GM23338 (cell line): Measurements from ENCODE around the gene CHRNA5. TPM values are rescaled to one million over a fixed set of nuclear protein-coding genes. Genes with fewer than 3 reads are reported as not detected.
A peak's percentile ranks its signal among the peaks of the same experiment; 100 is the strongest.

Experiments used
- ATAC-seq: fragments of 200-7000 bp; cut with Tn5 transposase; 3 replicates; pipeline ENCODE4 v1.9.1; 2020
- DNase-seq: peaks from one replicate; pipeline ENCODE4 v3.0.0-alpha.2; 2015; ENCODE audit warnings: low spot score
- H2AFZ ChIP-seq: fragments of 200-600 bp; sonication (generic); 2 replicates; pipeline ENCODE4 v1.8.0; 2016; ENCODE audit warnings: antibody characterized with exemption, mild to moderate bottlenecking, moderate library complexity
- H3F3A ChIP-seq: fragments of 200-600 bp; sonication (generic); replicated peaks from 2 replicates; pipeline ENCODE4 v1.8.0; 2017; ENCODE audit warnings: antibody characterized with exemption, mixed run types, low read depth
- H3K27ac ChIP-seq: fragments of 200-600 bp; sonication (generic); 2 replicates; pipeline ENCODE4 v1.6.1; 2016; ENCODE audit warnings: low read depth
- H3K27me3 ChIP-seq: fragments of 200-600 bp; sonication (generic); 2 replicates; pipeline ENCODE4 v1.8.0; 2016; ENCODE audit warnings: mild to moderate bottlenecking, mixed run types, moderate library complexity; ENCODE audit not compliant: insufficient read depth
- H3K36me3 ChIP-seq: fragments of 200-600 bp; sonication (generic); 2 replicates; pipeline ENCODE4 v1.8.0; 2016; ENCODE audit warnings: mild to moderate bottlenecking; ENCODE audit not compliant: insufficient read depth
- H3K4me1 ChIP-seq: fragments of 200-600 bp; sonication (generic); 2 replicates; pipeline ENCODE4 v1.8.0; 2016; ENCODE audit warnings: mild to moderate bottlenecking, moderate library complexity; ENCODE audit not compliant: insufficient read depth
- H3K4me2 ChIP-seq: fragments of 200-600 bp; sonication (generic); 2 replicates; pipeline ENCODE4 v1.7.1; 2017; ENCODE audit warnings: mixed run types
- H3K4me3 ChIP-seq: fragments of 200-600 bp; sonication (generic); 2 replicates; pipeline ENCODE4 v1.6.1; 2016; ENCODE audit warnings: mixed run types
- H3K79me2 ChIP-seq: fragments of 200-600 bp; sonication (generic); replicated peaks from 2 replicates; pipeline ENCODE4 v1.8.0; 2017; ENCODE audit warnings: mild to moderate bottlenecking; ENCODE audit not compliant: insufficient read depth
- H3K9me2 ChIP-seq: fragments of 200-600 bp; sonication (generic); 2 replicates; pipeline ENCODE4 v1.8.0; 2017; ENCODE audit not compliant: insufficient read depth
- H4K20me1 ChIP-seq: fragments of 200-600 bp; sonication (generic); replicated peaks from 2 replicates; pipeline ENCODE4 v1.8.0; 2017; ENCODE audit warnings: mild to moderate bottlenecking; ENCODE audit not compliant: insufficient read depth
- H3K27ac Mint-ChIP-seq: 2 replicates; pipeline ENCODE4 v1.8.0; 2020; ENCODE audit warnings: inconsistent platforms, mild to moderate bottlenecking, moderate library complexity, mixed read lengths
- H3K27me3 Mint-ChIP-seq: 3 replicates; pipeline ENCODE4 v1.8.0; 2022; ENCODE audit warnings: low read depth, mild to moderate bottlenecking, moderate library complexity, mixed read lengths, inconsistent platforms; ENCODE audit not compliant: insufficient read depth, poor library complexity
- H3K36me3 Mint-ChIP-seq: 3 replicates; pipeline ENCODE4 v1.8.0; 2021; ENCODE audit warnings: low read depth, mild to moderate bottlenecking, inconsistent platforms, moderate library complexity, mixed read lengths
- H3K4me1 Mint-ChIP-seq: 3 replicates; pipeline ENCODE4 v1.8.0; 2020; ENCODE audit warnings: mild to moderate bottlenecking, inconsistent platforms, mixed read lengths
- H3K4me3 Mint-ChIP-seq: 3 replicates; pipeline ENCODE4 v1.8.0; 2021; ENCODE audit warnings: moderate library complexity, mild to moderate bottlenecking, inconsistent platforms, mixed read lengths
- H3K9me3 Mint-ChIP-seq: 3 replicates; pipeline ENCODE4 v1.8.0; 2020; ENCODE audit warnings: moderate library complexity, mild to moderate bottlenecking, inconsistent platforms, mixed read lengths
- CREB1 ChIP-seq: fragments of 250-450 bp; sonication (Bioruptor Pico); IDR thresholded peaks from 2 replicates; pipeline ENCODE4 v1.5.0; 2020; ENCODE audit warnings: low read depth, mild to moderate bottlenecking, moderate library complexity
- CTCF ChIP-seq, 2 experiments: fragments of 200-600 bp in 1 of 2; sonication (generic) in 1 of 2; conservative IDR thresholded peaks; 2 replicates each; pipeline versions ENCODE4 v1.5.1 to v1.6.1; 2016 to 2017; ENCODE audit warnings: antibody characterized with exemption in 2 of 2, low read depth in 2 of 2, mild to moderate bottlenecking in 2 of 2, moderate library complexity in 1 of 2
- EZH2 ChIP-seq: fragments of 200-600 bp; sonication (generic); IDR thresholded peaks from one replicate; pipeline ENCODE4 v1.8.0; 2017; ENCODE audit warnings: antibody characterized with exemption, mild to moderate bottlenecking, low read depth; ENCODE audit not compliant: unreplicated experiment
- EZH2phosphoT487 ChIP-seq: fragments of 200-600 bp; sonication (generic); IDR thresholded peaks from one replicate; pipeline ENCODE4 v1.8.1; 2018; ENCODE audit warnings: antibody characterized with exemption; ENCODE audit not compliant: unreplicated experiment
- JUNB ChIP-seq: IDR thresholded peaks from one replicate; pipeline ENCODE4 v1.6.1; 2016; ENCODE audit warnings: antibody characterized with exemption; ENCODE audit not compliant: unreplicated experiment
- POLR2AphosphoS5 ChIP-seq: IDR thresholded peaks from 2 replicates; pipeline ENCODE4 v1.6.1; 2016; ENCODE audit warnings: antibody characterized with exemption, low read depth
- REST ChIP-seq: IDR thresholded peaks from one replicate; pipeline ENCODE4 v1.6.1; 2018; ENCODE audit warnings: antibody characterized with exemption; ENCODE audit not compliant: unreplicated experiment
- ZNF114 ChIP-seq: fragments of 250-450 bp; sonication (Bioruptor Pico); IDR thresholded peaks from 2 replicates; pipeline ENCODE4 v1.5.0; 2020; ENCODE audit warnings: mild to moderate bottlenecking, moderate library complexity
- polyA plus RNA-seq: library from polyadenylated mRNA; unstranded; fragments of >200 nt; fragmentation: Nextera tagmentation; extraction: Ambion mirVana; gene quantifications from 2 replicates; pipeline ENCODE4 v1.2.1, GENCODE V29; 2016
- total RNA-seq: library from RNA; depleted of rRNA; stranded (reverse); fragments of >200 nt; shearing (Covaris generic); gene quantifications from 2 replicates; pipeline ENCODE4 v1.2.3, GENCODE V29; 2014

CHRNA5 gene
- total and polyA plus RNA-seq, 2 experiments from 2014 or later: 19.6 to 23.3 TPM

- no peak for TF ChIP-seq REST
- TF ChIP-seq CTCF (conservative IDR thresholded peaks at IDR 0.05; ENCODE audit: low read depth in 2 of 2): peak; percentile 37 to 69; a peak in 3 of 4 replicates
- TF ChIP-seq POLR2AphosphoS5: peak; percentile 66
- 0 out of 2 replicates have a peak, but pooled peaks have one; percentile 39 for TF ChIP-seq CREB1 (CRISPR knock-in tag)
- TF ChIP-seq JUNB: no peak
Observed at GRCh38 chr15:78641102-78641748, 75.9 kb downstream of the CHRNA5 start, which contains the start of gene CHRNB4 (continued).

GRCh38 chr15:78641749-78642275, 76.5 kb downstream of the CHRNA5 start:
- peak overlapping the region; percentile 83 for H3K4me3 Mint-ChIP-seq
- no peaks in the 10 kb centered on the region; the same call in 2 of the 3 replicates for H3K36me3 Mint-ChIP-seq
- DNase-seq (peak; percentile 43), ATAC-seq (peak; percentile 5)
- peaks cover 13% of the 10 kb centered on the region for H3K27me3 Mint-ChIP-seq
- H3K27me3 ChIP-seq: peaks cover 9% of the 10 kb centered on the region
- no peaks in the 10 kb centered on the region for H3K9me2 ChIP-seq
- peaks cover 12% of the 10 kb centered on the region for H3K4me1 ChIP-seq
- no peaks in the 10 kb centered on the region for H4K20me1 ChIP-seq
- peak overlapping the region; percentile 99 for H2AFZ ChIP-seq
- H3K4me3 ChIP-seq: peak overlapping the region; percentile 88
- no peaks in the 10 kb centered on the region; the same call in 2 of the 3 replicates for H3K9me3 Mint-ChIP-seq
- peaks cover 7% of the 10 kb centered on the region; the same call in 1 of the 2 replicates for H3F3A ChIP-seq
- H3K27ac ChIP-seq: no peak overlapping the region
- peaks cover 13% of the 10 kb centered on the region for H3K4me1 Mint-ChIP-seq
- H3K36me3 ChIP-seq: no peaks in the 10 kb centered on the region
- no peak overlapping the region for H3K27ac Mint-ChIP-seq
- no peaks in the 10 kb centered on the region for H3K79me2 ChIP-seq
- peak overlapping the region; percentile 91 for H3K4me2 ChIP-seq
- TF ChIP-seq EZH2 (no peak), EZH2phosphoT487 (no peak), REST (no peak), JUNB (no peak), CTCF (conservative IDR thresholded peaks at IDR 0.05; ENCODE audit: low read depth in 2 of 2) (no peak), ZNF114 (no peak)
